Heart right ventricle (tissue), 16 donors: ENCODE results near the gene SLAIN2. TPM values are rescaled to one million over a fixed set of nuclear protein-coding genes. Genes with fewer than 3 reads are reported as not detected.
A peak's percentile ranks its signal among the peaks of the same experiment; 100 is the strongest.

Source experiments
- ATAC-seq, 8 donors: fragments of 200-7000 bp; cut with Tn5 transposase; one replicate each; pipeline ENCODE4 v1.9.1; 2020; ENCODE audit warnings: mild to moderate bottlenecking in 8 of 8, moderate library complexity in 8 of 8, moderate number of reproducible peaks in 1 of 8
- DNase-seq, 2 donors: peaks; one replicate each; pipeline ENCODE4 v3.0.0-alpha.2; 2020
- H3K27ac ChIP-seq, 10 donors: fragments of 200-600 bp; sonication (generic) in 2 of 10; one replicate each; pipeline versions ENCODE4 v1.5.0 to v1.8.0; 2020 to 2022; ENCODE audit warnings: mild to moderate bottlenecking in 3 of 10
- H3K27me3 ChIP-seq, 7 donors: fragments of 200-600 bp; one replicate each; pipeline ENCODE4 v1.8.0; 2021 to 2022; ENCODE audit warnings: mild to moderate bottlenecking in 2 of 7
- H3K36me3 ChIP-seq, 9 donors: fragments of 200-600 bp; sonication (generic) in 1 of 9; one replicate each; pipeline versions ENCODE4 v1.5.0 to v1.8.0; 2020 to 2022; ENCODE audit warnings: mild to moderate bottlenecking in 2 of 9
- H3K4me1 ChIP-seq, 9 donors: fragments of 200-600 bp; sonication (generic) in 1 of 9; one replicate each; pipeline versions ENCODE4 v1.5.0 to v1.8.0; 2020 to 2022; ENCODE audit warnings: mild to moderate bottlenecking in 4 of 9
- H3K4me3 ChIP-seq, 10 donors: fragments of 200-600 bp; sonication (generic) in 2 of 10; one replicate each; pipeline versions ENCODE4 v1.5.0 to v1.8.0; 2020 to 2022; ENCODE audit warnings: mild to moderate bottlenecking in 7 of 10, moderate library complexity in 2 of 10
- H3K9me3 ChIP-seq, 11 donors: fragments of 200-600 bp in 10 of 11; sonication (generic) in 2 of 11; one replicate each; pipeline versions ENCODE4 v1.5.0 to v1.8.0; 2013 to 2022; ENCODE audit warnings: mild to moderate bottlenecking in 2 of 11, control low read depth in 1 of 11, moderate library complexity in 1 of 11
- WGBS, 2 donors: extraction: QIAGEN DNeasy Blood & Tissue Kit; methylation state at CpG; one replicate each; pipeline ENCODE4 v1.1.7; 2013; ENCODE audit warnings: inconsistent platforms in 1 of 2; 5-methylcytosine and 5-hydroxymethylcytosine counted together
- intact Hi-C, 10 donors: fragments of 100-400 bp; cut with DNase I; formaldehyde crosslinking; loops; one replicate each; pipeline versions ENCODE4 v1.11.1 to v1.14.2; 2022
- polyA plus RNA-seq, 2 donors: library from polyadenylated mRNA; stranded (reverse); fragments of 200-250 nt; gene quantifications; one replicate each; pipeline ENCODE4 v1.2.3, GENCODE V29; 2013
- total RNA-seq, 10 donors: library from RNA; stranded (reverse); fragmentation: NEBNext Ultra II Directional in 3 of 10; extraction: Animal tissue kit (Norgen Biotek cat#: 25700) in 3 of 10; gene quantifications; one replicate each; pipeline versions ENCODE4 v1.2.1 to v1.2.4, GENCODE V29; 2021 to 2023
- TF ChIP-seq, protein P1 (sequence below), 9 donors: fragments of 200-600 bp; sonication (generic) in 2 of 9; IDR thresholded peaks; one replicate each; pipeline versions ENCODE4 v1.5.0 to v1.8.0; 2021 to 2022; ENCODE audit warnings: antibody characterized with exemption in 9 of 9, mild to moderate bottlenecking in 5 of 9, moderate library complexity in 1 of 9
- donor health status: Arrhythmogenic right ventricular cardiomyopathy.
- donor health status: ischemic (EF 13 %, LVEDD 7.1; RV severe dilation, severe dysfunction).
- donor health status: healthy with polysubstance abuse.
- donor health status: DM: no; HTN: yes; CAD: no.
- donor health status: DM: no; HTN: no; CAD: no.
- donor health status: ischemic (EF 25% LVEDD 6.9; RV normal size, moderate dysfunction).
- donor health status: ischemic (EF 25% LVEDD 5.7; RV mildly dilated, moderate dysfunction).
- donor health status: healthy.
- donor health status: DM: yes; HTN: yes; CAD: no.
- donor health status: Ischemic cardiomyopathy.
- donor health status: ischemic (EF 35%, LVEDD 5.7; RV mildly dilated, moderate dysfunction).
- donor health status: nonischemic (EF 11% LVEDD 7.7; RV severe dilation, severe dysfunction).
- donor health status: DM: yes; HTN: yes; CAD: no.
- donor health status: PGD.
- donor health status: ischemic (EF 29% LVEDD 5.4; RV normal size, mild dysfunction).
- donor health status: nonischemic (EF 23%, LVEDD 6.1; RV moderate dilation, normal function).

SLAIN2 gene
- total and polyA plus RNA-seq, 12 donors: 16.4 to 185 (median 131) TPM

DNA sequence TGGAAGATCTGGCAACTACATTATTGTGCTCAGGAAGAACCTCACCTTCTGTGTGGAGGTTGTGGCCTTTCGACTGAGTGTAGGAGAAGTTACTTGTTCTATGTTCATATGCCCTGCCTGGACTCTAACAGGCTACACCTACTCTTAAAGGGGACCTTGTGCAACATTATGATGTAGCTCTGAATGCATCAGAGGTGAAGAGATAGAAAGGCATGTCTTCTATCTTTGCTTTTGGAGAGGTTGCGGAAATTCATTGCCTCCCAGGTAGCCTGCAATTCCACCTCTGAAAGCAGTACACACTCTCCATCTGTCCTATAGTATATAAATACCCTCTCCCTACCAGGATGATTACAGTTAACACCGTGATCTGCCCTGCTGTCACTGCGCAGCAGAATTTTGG, 7.1 kb upstream of the SLAIN2 start:
- ATAC-seq (no peak), DNase-seq (no peak)
- peaks cover 0 to 34% (median 4%) of the 10 kb centered on the region in 9 donors for H3K4me1 ChIP-seq
- H3K4me3 ChIP-seq: no peak overlapping the region
- 94 to 95% methylated on average over 4 of the region's 4 CpGs for WGBS, 2 donors
- no peaks in the 10 kb centered on the region for H3K27me3 ChIP-seq
- intact Hi-C loops: no loop called here
- no peaks in the 10 kb centered on the region for H3K36me3 ChIP-seq
- H3K27ac ChIP-seq: no peak overlapping the region
- TF ChIP-seq, protein P1, sequence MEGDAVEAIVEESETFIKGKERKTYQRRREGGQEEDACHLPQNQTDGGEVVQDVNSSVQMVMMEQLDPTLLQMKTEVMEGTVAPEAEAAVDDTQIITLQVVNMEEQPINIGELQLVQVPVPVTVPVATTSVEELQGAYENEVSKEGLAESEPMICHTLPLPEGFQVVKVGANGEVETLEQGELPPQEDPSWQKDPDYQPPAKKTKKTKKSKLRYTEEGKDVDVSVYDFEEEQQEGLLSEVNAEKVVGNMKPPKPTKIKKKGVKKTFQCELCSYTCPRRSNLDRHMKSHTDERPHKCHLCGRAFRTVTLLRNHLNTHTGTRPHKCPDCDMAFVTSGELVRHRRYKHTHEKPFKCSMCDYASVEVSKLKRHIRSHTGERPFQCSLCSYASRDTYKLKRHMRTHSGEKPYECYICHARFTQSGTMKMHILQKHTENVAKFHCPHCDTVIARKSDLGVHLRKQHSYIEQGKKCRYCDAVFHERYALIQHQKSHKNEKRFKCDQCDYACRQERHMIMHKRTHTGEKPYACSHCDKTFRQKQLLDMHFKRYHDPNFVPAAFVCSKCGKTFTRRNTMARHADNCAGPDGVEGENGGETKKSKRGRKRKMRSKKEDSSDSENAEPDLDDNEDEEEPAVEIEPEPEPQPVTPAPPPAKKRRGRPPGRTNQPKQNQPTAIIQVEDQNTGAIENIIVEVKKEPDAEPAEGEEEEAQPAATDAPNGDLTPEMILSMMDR (IDR thresholded peaks at IDR 0.05): no peak
- no peaks in the 10 kb centered on the region for H3K9me3 ChIP-seq

DNA sequence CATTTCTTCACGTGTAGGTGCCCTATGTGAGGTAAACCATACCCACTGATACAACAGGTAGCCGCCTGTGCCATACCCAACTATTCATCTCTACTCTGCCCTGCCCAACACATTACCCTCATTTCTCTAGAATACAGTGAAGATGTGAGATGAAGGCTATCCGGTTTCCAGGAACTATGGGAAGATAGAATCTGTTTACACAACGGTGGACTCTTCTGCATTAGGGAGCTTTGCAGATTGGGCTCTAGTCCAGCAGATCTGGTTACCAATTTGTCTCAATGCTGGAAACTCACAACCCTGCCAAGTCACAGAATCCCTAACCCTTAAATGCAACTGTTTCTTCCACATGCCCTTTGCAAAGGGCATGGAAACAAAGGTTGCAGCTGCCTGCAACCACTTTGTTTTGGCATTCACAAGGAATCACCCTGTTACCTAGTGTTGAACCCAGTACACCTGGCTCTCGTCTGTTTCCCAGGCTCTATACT, 6.4 kb upstream of the SLAIN2 start:
- Histone ChIP-seq H3K27ac (no peak overlapping the region), H3K36me3 (no peaks in the 10 kb centered on the region), H3K9me3 (no peaks in the 10 kb centered on the region), H3K4me1 (peaks cover 0 to 27% (median 3%) of the 10 kb centered on the region in 9 donors), H3K4me3 (no peak overlapping the region), H3K27me3 (no peaks in the 10 kb centered on the region)
- intact Hi-C loops: no loop called here
- no peak for ATAC-seq
- TF ChIP-seq, protein P1 (IDR thresholded peaks at IDR 0.05): no peak
- 77 to 88% methylated on average over 5 of the region's 5 CpGs for WGBS, 2 donors
- DNase-seq: no peak

DNA sequence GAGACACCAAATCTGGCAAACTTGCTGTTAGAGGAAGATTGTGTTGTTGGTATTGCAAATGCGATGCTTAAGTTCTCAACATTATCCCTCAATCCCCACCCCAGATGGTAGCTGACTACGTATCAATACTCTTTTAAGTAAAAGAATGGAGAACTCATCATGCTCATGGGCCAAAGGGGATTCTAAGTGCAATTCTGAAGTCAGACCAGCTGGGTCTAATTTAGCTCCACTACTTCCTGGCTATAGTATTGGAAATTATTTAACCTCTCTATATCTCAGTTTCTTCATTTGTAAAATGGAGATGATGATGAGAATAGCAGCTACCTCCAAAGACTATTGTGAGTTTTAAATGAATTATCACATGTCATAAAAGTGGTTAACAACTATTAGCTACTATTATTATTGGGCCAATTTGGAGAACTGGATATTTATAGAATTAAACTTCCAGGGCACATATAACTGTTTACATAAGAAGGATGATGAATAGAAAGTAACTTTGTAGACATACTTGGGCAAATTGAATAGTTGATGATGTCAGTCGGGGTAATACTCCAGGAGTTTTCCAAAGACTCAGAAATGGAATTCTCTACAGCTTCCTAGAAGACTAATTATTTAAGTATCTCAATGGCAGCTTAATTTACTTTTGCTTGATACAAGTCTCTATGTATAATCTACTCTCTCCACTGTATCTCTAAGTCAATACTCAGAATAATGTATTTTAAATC, 5.0 kb upstream of the SLAIN2 start:
- H3K27ac ChIP-seq: no peak overlapping the region
- intact Hi-C loops: no loop called here
- TF ChIP-seq, protein P1 (IDR thresholded peaks at IDR 0.05): no peak

DNA sequence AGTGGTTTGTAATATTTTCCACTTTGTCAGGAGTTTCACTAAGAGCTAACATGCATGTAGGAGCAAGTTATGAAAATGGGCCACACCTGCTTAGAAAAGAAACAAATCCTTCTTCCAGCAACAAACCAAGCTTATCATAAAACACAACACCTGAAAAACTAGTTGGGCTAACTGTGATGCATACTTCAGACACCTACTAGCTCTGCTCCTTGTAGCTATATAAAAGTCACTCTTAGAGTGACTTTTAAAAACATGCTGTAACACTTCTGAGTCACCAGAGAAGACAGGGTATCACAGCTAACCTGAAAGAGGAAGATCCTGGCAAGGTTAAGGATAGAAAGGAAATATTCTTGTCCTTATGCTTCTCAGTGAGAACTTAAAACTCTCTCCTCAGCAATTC, 3.6 kb upstream of the SLAIN2 start:
- H3K27me3 ChIP-seq: no peaks in the 10 kb centered on the region
- no peaks in the 10 kb centered on the region for H3K36me3 ChIP-seq
- ATAC-seq (no peak), DNase-seq (no peak)
- intact Hi-C loops: no loop called here
- peak overlapping the region in 1 of 10 donors; percentile 2 for H3K27ac ChIP-seq
- TF ChIP-seq, protein P1 (IDR thresholded peaks at IDR 0.05): no peak
- peaks cover 0 to 23% (median 12%) of the 10 kb centered on the region in 9 donors for H3K4me1 ChIP-seq
- no peak overlapping the region for H3K4me3 ChIP-seq
- no peaks in the 10 kb centered on the region for H3K9me3 ChIP-seq

More for the DNA sequence above, 5.0 kb upstream of the SLAIN2 start:
- Histone ChIP-seq H3K27me3 (no peaks in the 10 kb centered on the region), H3K4me3 (no peak overlapping the region), H3K4me1 (peaks cover 0 to 22% (median 9%) of the 10 kb centered on the region in 9 donors), H3K36me3 (no peaks in the 10 kb centered on the region), H3K9me3 (no peaks in the 10 kb centered on the region)
- ATAC-seq (no peak), DNase-seq (no peak)
- 95 to 97% methylated on average over 3 of the region's 3 CpGs for WGBS, 2 donors
